ENCODE measurements around the gene DCLK2.

Gene DCLK2

DNA sequence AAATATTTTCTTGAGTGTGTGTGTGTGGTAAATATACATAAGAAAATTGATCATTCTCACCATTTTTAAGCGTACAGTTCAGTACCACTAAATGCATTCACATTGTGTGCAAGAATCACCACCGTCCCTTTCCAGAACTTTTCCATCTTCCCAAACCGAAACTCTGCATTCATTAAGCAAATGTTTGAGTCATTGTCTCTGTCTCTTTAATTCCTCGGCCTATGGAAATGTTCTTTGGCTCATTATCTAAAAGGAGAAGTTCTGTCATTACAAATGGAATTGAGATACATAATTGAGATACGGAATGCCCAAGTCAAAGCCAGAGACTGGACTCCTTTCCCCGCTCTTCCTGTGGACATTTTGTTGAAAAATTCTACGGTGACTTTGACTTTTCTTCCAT lies 168.9 kb downstream of the DCLK2 start:
- Histone ChIP-seq H4K20me1 (ENCODE audit: low read depth, low read length) (no peaks in the 10 kb centered on the region), H3K27ac (ENCODE audit: low read depth, low read length) (no peak overlapping the region), H3K9me2 (replicated peaks; ENCODE audit: insufficient read depth, low read length) (no peaks in the 10 kb centered on the region), H3K27me3 (ENCODE audit: low read length) (no peaks in the 10 kb centered on the region), H3K79me2 (ENCODE audit: insufficient read depth, low read length) (no peaks in the 10 kb centered on the region), H3K9ac (ENCODE audit: low read length) (no peak overlapping the region), H3K4me3 (ENCODE audit: insufficient read depth, low read length, poor library complexity, severe bottlenecking) (no peak overlapping the region), H3F3A (ENCODE audit: insufficient read depth) (no peaks in the 10 kb centered on the region), H2AFZ (ENCODE audit: low read depth, low read length, severe bottlenecking) (no peak overlapping the region), H3K9me3 (ENCODE audit: insufficient read depth, low read length) (no peaks in the 10 kb centered on the region), H3K36me3 (ENCODE audit: low read length) (no peaks in the 10 kb centered on the region), H3K4me2 (ENCODE audit: low read depth, low read length, poor library complexity, severe bottlenecking) (no peak overlapping the region)
- no peak for TF ChIP-seq EZH2phosphoT487 (conservative IDR thresholded peaks at IDR 0.05; ENCODE audit: low read length)
- TF ChIP-seq, protein P1, sequence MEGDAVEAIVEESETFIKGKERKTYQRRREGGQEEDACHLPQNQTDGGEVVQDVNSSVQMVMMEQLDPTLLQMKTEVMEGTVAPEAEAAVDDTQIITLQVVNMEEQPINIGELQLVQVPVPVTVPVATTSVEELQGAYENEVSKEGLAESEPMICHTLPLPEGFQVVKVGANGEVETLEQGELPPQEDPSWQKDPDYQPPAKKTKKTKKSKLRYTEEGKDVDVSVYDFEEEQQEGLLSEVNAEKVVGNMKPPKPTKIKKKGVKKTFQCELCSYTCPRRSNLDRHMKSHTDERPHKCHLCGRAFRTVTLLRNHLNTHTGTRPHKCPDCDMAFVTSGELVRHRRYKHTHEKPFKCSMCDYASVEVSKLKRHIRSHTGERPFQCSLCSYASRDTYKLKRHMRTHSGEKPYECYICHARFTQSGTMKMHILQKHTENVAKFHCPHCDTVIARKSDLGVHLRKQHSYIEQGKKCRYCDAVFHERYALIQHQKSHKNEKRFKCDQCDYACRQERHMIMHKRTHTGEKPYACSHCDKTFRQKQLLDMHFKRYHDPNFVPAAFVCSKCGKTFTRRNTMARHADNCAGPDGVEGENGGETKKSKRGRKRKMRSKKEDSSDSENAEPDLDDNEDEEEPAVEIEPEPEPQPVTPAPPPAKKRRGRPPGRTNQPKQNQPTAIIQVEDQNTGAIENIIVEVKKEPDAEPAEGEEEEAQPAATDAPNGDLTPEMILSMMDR (IDR thresholded peaks at IDR 0.05; ENCODE audit: insufficient read depth, low read length, poor library complexity, severe bottlenecking), result no peak

DNA sequence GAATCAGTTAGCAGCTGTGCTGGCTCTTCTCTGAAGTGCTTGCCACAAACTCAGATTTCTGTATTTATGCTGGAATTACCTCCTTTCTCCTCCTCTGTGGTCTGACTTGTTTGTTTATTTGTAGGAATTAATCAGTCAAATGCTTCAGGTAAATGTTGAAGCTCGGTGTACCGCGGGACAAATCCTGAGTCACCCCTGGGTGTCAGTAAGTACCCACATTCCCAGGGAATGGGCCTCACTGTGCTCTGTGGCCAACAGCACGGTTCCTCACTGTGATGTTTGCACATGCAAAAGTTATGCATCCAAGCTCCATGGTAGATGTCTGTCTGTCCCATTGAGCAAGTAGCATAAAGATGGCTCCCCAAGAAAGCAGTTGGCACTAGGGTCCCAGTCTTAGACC lies 169.9 kb downstream of the DCLK2 start:
- Histone ChIP-seq H3K79me2 (ENCODE audit: insufficient read depth, low read length) (no peaks in the 10 kb centered on the region), H4K20me1 (ENCODE audit: low read depth, low read length) (no peaks in the 10 kb centered on the region), H2AFZ (ENCODE audit: low read depth, low read length, severe bottlenecking) (no peak overlapping the region), H3K4me3 (ENCODE audit: insufficient read depth, low read length, poor library complexity, severe bottlenecking) (no peak overlapping the region), H3K9me2 (replicated peaks; ENCODE audit: insufficient read depth, low read length) (no peaks in the 10 kb centered on the region), H3K9ac (ENCODE audit: low read length) (no peak overlapping the region), H3K27me3 (ENCODE audit: low read length) (no peaks in the 10 kb centered on the region), H3K27ac (ENCODE audit: low read depth, low read length) (no peak overlapping the region), H3K36me3 (ENCODE audit: low read length) (no peaks in the 10 kb centered on the region), H3K9me3 (ENCODE audit: insufficient read depth, low read length) (no peaks in the 10 kb centered on the region), H3K4me2 (ENCODE audit: low read depth, low read length, poor library complexity, severe bottlenecking) (no peak overlapping the region), H3F3A (ENCODE audit: insufficient read depth) (no peaks in the 10 kb centered on the region)
- TF ChIP-seq EZH2phosphoT487 (conservative IDR thresholded peaks at IDR 0.05; ENCODE audit: low read length), result no peak
- TF ChIP-seq, protein P1 (IDR thresholded peaks at IDR 0.05; ENCODE audit: insufficient read depth, low read length, poor library complexity, severe bottlenecking), result no peak

- H4K20me1 ChIP-seq (ENCODE audit: low read depth, low read length), result no peaks in the 10 kb centered on the region
- H3K4me3 ChIP-seq (ENCODE audit: insufficient read depth, low read length, poor library complexity, severe bottlenecking), result no peak overlapping the region
- H3K4me2 ChIP-seq (ENCODE audit: low read depth, low read length, poor library complexity, severe bottlenecking), result no peak overlapping the region
- no peaks in the 10 kb centered on the region for H3K9me3 ChIP-seq (ENCODE audit: insufficient read depth, low read length)
- no peaks in the 10 kb centered on the region for H3K9me2 ChIP-seq (replicated peaks; ENCODE audit: insufficient read depth, low read length)
- no peaks in the 10 kb centered on the region for H3K79me2 ChIP-seq (ENCODE audit: insufficient read depth, low read length)
- no peaks in the 10 kb centered on the region for H3K27me3 ChIP-seq (ENCODE audit: low read length)
- H3K36me3 ChIP-seq (ENCODE audit: low read length), result no peaks in the 10 kb centered on the region
- no peak overlapping the region for H3K27ac ChIP-seq (ENCODE audit: low read depth, low read length)
- TF ChIP-seq, protein P1 (IDR thresholded peaks at IDR 0.05; ENCODE audit: insufficient read depth, low read length, poor library complexity, severe bottlenecking), result no peak
- TF ChIP-seq EZH2phosphoT487 (conservative IDR thresholded peaks at IDR 0.05; ENCODE audit: low read length), result no peak
- no peaks in the 10 kb centered on the region for H3F3A ChIP-seq (ENCODE audit: insufficient read depth)
- no peak overlapping the region for H2AFZ ChIP-seq (ENCODE audit: low read depth, low read length, severe bottlenecking)
- no peak overlapping the region for H3K9ac ChIP-seq (ENCODE audit: low read length)
Measured at GRCh38 chr4:150250293-150250997, 172.2 kb downstream of the DCLK2 start.

All from SU-DHL-6 (cell line).